Fibroblast of peridontal ligament (primary cell): ENCODE measurements around the gene PRICKLE2.

Experiments
- DNase-seq: peaks from one replicate; pipeline ENCODE4 v3.0.0-alpha.2; 2010; ENCODE audit errors: extremely low read depth

The PRICKLE2 gene

DNA sequence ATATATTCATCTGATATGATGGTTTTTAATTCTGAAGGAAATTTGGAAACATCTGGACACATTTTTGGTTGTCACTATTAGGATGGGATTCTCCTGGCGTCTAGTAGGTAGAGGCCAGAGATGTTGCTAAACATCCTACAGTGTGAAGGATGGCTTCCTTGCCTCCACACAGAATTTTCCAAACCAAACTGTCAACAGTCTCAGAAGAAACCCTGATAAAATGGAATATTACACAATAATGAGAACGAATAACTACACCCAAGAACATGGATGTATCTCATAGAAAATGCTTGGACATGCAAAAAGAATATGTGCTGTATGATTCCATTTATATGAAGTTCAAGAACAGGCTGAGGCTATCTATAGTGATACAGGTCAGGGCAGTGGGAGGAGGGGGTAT is 122.1 kb downstream of the PRICKLE2 start:
- DNase-seq, result no peak

DNA sequence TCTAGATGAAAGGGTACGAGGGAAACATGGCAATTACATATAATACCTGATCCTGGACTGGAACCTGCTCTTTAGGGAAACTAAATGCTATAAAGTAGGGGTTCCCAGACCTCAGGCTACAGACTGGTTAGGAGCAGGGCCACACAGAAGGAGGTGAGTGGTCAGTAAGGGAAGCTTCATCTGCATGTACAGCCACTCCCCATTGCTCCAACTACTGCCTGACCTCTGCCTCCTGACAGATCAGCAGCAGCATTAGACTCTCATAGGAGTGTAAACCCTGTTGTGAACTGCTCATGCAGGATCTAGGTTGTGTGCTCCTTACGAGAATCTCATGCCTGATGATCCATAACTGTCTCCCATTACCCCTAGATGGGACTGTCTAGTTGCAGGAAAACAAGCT is 123.1 kb downstream of the PRICKLE2 start:
- DNase-seq, result no peak

DNA sequence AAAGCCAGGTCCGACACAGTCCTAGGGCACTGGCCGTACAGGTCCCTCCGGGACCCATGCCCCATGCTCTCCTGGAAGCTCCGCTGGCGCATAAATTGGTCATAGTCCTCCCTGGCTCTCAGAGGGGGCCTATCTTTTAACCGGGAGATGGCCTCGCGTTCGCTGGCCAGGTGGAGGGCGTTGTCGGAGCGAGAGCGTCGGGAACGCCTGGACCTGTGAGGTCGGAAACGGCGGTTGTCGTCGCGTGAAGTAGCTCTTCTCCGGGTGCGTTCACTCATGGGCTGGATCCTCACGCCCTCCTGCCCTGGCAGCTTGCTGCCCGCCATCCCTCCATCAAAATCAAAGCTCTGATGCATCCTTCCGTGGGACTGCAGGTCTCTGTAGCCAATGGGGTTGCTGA is 126.0 kb downstream of the PRICKLE2 start:
- DNase-seq, result no peak

DNA sequence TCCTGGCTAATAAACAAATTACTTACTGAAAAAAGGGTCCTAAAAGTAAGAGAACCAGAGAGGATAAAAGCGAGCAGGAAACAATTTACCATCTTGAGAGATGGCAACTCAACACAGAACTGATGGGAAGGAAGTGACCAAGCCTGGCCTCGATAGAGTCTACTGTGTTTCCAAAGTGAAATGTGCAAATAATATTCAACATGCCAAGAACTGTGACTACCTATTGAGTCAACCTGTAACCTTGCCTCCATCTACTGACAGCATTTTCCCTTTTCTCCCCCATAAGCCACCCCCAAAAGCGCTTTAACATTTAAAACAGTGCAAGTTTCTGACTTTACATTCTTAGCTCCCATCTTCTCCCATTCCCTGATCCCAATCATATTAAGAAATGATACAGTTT is 126.6 kb downstream of the PRICKLE2 start:
- DNase-seq, result no peak

DNA sequence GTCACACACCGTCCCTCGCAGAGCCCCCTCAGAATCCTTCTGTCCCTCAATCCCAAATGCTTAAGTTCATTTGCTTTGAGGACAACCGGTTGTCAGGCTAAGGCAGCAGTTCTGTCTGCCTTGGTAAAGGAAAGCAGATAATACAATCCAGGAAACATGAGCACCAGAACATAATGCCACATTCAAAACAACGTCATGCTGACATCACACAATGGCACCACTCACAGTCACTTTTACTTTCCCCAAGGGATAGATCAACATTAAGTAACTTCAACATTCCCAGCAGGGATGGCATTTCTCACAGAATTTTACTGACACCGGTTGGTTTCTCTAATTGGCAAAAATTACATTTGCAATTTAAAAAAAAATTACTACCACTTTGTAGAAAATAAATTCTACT is 127.3 kb downstream of the PRICKLE2 start:
- DNase-seq, result no peak

DNA sequence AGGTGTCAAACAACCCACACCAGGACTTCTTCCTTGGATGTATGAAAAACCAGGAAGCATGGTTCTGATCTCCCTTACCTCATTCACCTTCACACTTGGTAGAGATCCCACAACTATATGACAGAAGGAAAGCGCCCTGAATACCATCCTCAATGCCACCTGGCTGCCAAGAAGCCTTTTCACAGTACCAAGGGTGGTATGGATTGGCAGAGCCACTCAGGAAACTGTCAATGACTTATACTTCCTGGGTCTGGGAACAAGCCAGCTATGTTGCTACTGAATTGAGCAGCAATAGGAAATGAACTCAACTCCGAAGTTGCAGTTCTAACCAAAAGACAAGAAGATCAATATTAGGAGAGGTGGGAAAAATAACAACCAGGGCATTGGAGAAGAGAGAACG is 129.5 kb downstream of the PRICKLE2 start:
- no peak for DNase-seq

DNA sequence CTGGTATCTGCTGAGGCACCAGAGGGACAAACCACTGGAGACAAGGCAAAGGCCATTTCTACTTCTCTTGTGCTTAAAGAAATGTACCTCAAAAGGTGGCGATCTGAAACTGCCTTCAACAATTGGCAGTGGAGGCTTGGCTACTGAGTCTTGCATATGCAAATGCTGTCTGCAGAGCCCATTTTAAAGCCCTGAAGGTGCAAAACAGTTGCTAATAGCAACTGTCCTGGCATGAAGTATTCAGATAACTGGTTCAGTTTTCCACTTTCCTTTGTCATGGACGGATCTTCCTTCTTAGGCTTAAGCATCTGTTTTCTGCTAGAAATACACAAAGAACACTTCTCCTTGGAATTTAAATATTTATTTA is 130.6 kb downstream of the PRICKLE2 start:
- DNase-seq, result no peak

DNA sequence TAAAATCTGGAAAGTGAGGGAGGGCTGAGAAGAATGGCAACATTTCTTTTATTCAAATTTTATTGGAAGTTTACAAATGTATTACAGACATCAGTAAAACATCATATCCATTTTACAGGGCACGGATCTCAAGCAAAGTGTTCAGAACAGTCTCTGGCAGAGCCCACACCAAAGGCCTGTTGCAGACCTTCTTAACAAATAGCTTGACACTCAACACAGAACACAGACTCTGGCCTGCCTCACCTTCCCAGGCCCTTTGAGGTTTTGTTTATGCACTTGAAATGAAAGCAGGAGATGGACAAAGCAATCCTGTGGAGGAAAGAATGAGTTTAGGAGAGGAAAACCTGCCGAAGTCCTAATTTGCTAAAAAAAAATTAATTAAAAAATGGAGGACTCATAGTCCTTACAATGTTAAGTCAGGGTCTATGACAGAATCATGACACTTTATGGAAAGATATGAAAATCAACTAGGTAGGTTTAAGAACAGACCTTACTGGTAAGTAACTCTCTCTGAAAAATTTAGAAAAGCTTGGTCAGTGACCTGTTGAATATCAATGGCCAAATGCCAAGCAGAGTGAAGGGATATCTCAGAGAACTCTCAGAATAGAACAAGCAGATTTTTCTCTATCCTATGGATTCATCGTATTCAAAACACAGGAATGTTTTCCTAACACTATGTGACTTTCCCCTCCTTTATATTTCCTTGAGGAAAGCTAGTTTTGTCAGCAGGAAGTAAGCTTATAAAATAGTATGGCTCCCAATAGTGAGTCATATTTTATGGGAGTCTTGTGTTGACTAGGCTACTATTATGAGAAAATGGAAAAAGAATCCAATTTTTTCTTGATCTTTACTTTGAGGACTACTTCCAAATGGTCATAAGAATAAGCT is 131.2 kb downstream of the PRICKLE2 start:
- DNase-seq, result no peak

DNA sequence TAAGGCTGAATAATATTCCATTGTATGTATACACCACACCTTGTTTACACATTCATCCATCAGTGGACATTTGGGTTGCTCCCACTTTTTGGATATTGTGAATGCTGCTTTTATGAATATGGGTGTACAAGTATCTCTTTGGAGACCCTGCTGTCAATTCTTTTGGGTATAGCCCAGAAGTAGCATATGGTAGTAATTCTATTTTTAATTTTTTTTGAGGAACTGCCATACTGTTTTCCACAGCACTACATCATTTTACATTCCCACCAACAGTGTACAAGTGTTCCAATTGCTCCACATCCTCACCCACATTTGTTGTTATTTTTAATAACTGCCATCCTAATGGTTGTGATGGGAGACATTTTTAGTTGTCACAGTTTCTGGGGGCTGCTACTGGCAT is 132.1 kb downstream of the PRICKLE2 start:
- DNase-seq, result no peak

DNA sequence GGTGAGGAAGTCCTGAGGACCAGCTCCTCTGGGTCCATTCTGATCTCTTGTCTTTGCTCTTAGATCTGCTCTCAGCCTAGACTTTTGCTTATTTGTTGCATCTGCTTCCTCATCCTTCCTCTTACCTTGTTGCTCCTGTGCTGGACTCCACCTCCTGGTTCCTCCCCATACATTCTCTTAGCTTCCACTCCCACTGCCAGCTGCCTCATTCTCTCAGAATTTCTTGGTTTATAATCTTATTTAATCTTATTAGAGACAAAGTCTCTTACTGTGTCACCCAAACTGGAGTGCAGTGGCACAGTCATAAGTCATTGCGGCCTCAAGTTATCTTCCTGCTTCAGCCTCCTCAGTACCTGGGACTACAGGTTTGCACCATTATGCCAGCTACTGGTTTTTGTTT is 133.8 kb downstream of the PRICKLE2 start:
- no peak for DNase-seq

DNA sequence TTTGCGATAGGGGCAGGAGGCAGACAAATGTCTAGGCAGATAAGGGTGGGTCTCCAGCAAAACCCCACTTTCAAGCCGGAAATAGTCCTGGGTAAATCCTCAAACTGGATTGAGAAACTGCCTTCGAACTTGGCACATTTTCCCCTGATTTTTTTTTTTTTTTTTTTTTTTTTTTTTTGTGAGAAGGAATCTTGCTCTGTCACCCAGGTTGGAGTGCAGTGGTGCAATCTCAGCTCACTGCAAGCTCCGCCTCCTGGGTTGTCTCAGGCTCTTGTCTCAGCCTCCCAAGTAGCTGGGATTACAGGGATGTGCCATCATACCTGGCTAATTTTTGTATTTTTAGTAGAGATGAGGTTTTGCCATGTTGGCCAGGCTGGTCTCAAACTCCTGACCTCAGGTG is 135.9 kb downstream of the PRICKLE2 start:
- peak; percentile 18 for DNase-seq

DNA sequence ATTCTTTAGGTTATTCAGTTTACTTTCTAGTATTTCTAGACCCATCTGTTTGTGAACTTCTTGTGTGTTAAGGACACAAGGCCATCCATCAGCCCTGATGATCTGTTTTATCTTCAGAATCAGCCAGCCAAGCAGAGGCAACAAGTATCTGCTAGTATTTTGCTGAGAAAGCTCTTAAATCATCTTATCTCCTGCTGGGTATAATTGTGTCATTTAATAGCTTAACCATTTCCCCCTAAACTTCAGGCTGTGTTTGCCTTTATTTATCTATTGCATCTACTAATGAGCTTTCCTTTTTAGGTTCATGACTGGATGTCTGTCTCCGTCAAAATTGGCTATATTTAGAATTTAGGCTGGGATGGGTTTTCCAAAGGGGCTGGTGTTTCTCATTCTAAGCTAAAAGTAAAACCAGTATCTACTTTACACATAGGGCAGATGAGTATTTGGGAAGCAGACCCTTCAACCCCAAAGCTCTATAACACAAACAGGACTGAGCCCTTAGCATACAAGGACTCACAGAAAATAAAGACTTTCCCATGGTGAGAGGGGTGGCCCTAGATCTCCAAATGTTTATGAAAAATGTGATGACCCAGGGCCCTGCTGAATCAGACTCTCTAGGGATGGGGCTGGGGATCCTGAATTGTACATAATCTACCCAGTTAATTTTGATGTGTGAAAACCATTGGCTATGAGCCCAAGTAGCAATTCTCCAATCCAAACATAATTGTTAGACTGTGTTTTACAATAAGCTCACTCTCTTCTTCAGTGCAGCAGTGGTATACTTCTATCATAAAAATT is 136.7 kb downstream of the PRICKLE2 start:
- peak; percentile 11 for DNase-seq

DNA sequence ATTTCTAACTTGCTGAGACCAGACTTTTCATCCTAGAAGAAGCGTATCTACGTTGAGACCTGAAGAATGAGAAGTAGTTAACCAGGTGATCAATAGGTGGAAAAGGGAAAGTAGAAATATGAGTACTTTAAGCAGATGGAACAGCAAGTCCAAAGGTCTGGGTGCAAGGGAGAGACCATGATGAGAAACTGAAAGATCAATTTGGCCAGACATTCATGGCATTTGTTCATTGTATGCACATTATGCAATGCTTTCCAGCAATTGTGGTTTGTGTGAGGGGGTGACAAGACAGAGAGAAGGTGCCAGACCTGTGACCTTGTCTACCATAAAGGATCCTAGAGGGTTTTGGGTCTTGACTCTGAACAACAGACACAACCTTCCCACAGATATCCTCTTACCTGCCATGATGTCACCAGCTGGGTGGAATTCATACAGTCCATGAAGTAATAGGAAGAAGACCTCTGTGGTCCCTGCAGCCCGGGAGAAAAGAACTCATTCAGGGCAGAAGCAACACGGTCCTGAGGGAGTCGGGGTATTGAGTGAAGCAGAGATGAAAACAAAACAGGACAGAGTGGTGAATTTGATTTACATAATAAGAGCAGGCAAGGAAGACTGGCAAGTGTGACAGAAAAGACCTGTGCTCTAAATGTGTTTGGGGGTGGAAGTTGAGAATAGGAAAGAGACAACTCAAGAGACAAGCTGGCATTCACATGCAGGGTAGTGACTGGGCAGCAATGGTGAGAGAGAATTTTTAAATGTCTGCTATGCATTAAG is 138.6 kb downstream of the PRICKLE2 start:
- DNase-seq, result no peak

DNA sequence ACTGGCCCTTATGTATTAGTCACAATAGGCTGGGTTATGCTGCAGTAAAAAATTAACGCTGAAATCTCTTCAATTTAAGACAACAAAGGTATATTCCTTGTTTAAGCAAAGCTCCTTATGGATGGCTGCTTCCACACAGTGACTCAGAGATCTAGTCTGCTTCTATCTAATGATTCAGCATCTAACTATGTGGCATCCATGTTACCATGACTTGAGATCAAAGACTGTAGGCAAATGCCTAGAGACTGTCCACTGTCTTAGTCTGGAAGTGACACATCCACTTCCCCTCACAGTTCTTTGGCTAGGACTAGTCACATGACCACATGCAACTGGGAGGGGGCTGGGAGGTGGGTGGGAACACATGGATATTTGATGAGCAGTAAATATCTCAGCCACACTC is 140.6 kb downstream of the PRICKLE2 start:
- peak; percentile 16 for DNase-seq

DNA sequence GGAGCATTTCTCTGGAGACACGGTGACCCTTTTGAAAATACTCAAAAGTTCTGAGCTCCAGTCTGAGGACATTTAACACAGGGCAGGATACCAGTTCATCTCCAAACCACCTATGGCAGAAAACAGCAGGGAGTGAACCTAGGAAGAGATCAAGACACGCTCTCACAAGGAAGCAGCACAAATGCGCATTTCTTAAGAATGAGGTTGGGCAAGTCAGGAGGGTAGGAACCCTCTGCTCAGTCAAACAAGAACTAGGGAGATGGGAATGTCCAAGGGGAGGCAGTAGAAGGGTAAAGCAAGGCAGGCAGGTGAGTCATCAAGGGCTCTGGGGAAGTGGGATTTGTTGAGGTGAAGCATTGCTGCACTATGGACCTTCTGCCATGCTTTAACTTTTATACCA is 141.7 kb downstream of the PRICKLE2 start:
- no peak for DNase-seq

DNA sequence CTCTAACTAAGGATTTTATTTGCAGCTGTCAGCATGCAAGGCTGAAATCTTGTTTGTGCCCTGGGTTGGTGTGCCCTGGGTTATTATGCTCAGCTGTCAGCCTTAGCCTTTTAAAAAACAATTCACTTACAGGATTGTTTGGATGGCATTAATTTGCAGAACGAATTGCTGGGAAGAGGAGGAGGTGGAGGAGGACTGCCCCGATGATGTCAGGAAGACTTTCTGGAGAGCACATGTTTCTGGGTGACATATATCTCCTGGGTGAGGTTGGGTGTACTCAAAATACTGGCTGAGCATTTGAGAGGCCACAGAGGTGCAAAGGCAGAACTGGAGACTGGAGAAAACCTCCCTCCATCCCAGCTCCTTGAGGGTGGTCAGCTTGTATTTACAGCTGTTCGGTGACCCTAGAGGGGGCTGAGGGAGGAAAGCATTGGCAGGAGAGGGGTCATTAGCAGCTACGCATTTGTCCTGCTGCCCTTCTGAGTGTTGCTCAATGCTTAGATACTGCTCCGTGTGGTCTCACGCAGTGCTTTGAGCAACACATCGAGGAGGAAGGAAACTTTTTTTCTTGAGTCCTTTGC is 142.2 kb downstream of the PRICKLE2 start:
- DNase-seq, result no peak

DNA sequence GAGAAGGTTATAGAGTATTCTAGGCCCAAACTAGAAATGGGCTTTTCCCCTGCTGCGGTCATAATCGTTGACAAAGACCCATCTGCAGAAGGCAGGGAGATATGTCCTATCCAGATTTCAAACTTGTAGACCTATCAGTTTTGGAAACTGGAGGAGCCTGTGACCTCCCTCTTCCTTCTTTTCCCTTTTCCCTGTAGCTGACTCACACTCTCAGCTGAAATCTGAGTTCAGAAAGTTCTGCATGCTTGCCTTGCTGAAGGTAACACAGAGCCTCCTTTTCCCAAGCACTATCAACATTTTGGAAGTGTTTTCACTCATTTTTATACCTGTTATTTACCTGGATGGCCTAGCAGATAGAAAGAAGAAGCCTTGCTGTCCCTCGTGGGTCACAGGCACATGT is 142.9 kb downstream of the PRICKLE2 start:
- DNase-seq, result no peak

DNA sequence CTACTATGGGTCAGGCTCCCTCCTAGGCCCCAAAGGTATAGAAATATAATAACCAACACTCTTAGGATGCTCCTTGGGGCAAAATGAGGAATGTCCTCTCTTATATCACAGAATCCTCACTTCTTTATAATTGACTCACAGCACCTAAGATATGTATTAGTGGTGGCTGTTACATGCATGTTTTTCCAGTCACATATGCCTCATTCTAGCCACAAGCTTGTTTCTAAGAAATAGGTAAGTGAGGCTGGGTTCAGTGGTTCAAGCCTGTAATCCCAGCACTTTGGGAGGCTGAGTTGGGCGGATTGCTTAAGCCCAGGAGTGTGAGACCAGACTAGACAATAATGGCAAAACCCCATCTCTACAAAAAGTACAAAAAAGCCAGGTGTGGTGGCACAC is 144.0 kb downstream of the PRICKLE2 start:
- DNase-seq, result no peak

DNA sequence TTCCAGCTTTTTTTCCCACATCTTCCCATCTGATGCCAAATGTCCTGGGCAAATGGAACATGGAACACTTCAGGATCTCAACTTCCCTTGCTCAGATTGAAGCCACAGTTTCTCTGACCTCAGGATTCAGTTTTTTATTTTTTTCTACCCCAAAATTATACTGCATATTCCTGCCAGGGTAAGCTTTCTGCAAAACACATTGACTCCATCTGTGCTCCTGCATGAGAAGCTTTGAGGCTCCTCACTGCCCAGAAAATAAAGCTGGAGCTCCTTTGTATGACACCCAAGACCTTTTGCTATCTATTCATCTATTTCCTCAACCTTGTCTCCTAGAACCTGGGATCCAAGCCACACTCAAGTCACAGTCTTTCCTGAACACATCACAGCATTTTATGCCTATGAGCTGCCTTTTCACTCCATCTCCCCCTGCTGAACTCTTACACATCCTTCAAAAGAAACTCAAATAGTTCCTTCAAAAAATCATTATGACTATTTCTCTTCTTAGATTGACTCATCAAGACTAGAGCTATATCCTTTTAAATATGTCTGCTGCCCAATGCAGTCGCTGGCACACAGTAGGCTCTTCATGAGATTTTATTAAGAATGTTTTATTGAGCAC is 144.5 kb downstream of the PRICKLE2 start:
- DNase-seq, result no peak

DNA sequence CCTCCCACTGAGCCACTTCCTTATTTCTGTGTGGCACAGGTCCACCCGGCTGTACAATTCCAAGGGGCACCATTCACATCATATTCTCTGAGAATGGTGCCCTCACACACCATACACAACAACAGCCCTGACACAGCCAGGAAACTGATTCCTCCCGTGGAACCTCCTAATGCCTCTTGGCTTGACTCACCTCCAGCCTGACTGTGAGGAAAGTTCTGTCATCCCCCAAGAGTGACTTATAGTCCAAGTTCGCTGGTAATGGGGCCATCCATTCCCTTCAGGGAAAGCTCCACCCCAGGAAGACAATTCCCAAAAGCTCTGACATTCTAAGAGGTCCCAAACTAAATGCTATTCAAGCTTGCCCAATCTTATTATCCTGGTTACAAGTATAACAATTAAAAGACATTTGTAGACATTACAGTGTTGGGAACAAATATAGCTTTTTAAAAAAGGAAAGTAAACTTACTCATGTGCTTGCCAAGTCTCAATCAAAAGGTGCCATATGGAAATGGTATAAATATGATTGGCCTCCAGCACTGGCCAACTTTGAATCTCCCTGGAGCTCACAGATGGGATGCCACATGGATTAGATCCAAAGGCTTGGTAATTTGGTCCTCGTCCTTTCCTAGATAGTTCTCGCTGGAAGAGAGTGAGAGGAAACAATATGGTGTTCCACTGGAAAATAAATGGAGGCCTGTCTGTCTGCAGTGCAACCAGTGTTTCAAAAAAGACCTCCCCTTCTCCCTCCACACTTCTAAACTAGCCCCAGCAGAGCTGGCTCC is 145.7 kb downstream of the PRICKLE2 start:
- DNase-seq, result no peak

DNA sequence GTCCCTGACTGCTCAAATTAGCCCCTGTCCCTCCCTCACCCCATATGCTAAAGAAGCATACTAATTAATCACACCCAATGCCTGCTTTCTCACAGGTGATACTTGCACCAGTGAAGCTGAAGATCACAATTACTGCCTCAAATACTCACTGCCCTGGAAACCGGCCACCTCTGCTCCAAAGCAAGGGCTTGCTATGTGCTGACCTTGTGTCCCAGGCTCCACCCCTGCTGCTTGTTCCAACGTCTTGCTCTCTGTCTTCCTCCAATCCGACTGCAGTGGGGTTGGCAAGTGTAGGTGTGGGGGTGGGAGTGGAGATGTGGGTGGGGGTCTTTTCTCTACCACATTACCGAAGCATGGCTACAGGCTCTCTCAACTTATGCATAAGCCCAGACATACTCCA is 146.3 kb downstream of the PRICKLE2 start:
- no peak for DNase-seq
